Ramos (cell line): ENCODE measurements around the gene LRRC14B.
"Not testable (repeated sequence)": the region's sequence is repeated elsewhere in the genome, so short reads cannot be mapped to it uniquely, and the experiment has no call there.

Source experiments
- in situ Hi-C: fragments of 300-500 bp; cut with MboI; formaldehyde crosslinking; loops from one replicate; pipeline ENCODE4 v1.14.3; 2022; ENCODE audit warnings: low sequenced_read_pairs; ENCODE audit not compliant: unreplicated experiment

The LRRC14B gene

GRCh38 chr5:228886-229285, 37.6 kb downstream of the LRRC14B start:
- in situ Hi-C loops = no loop called here

GRCh38 chr5:230711-231110, 39.4 kb downstream of the LRRC14B start:
- in situ Hi-C loops = no loop called here

GRCh38 chr5:231661-232060, 40.4 kb downstream of the LRRC14B start:
- in situ Hi-C loops = no loop called here

- in situ Hi-C loops = not testable (repeated sequence)
Measured at GRCh38 chr5:233426-233825, 42.1 kb downstream of the LRRC14B start.

GRCh38 chr5:234450-234849, 43.2 kb downstream of the LRRC14B start:
- in situ Hi-C loops = no loop called here

- in situ Hi-C loops = not testable (repeated sequence)
Measured at GRCh38 chr5:235527-235926, 44.2 kb downstream of the LRRC14B start.

GRCh38 chr5:237931-238330, 46.6 kb downstream of the LRRC14B start:
- in situ Hi-C loops = not testable (repeated sequence)

- in situ Hi-C loops = not testable (repeated sequence)
Measured at GRCh38 chr5:240550-240949, 49.3 kb downstream of the LRRC14B start.

- in situ Hi-C loops = not testable (repeated sequence)
Measured at GRCh38 chr5:241045-241669, 49.9 kb downstream of the LRRC14B start.

- in situ Hi-C loops = not testable (repeated sequence)
Measured at GRCh38 chr5:243683-244367, 52.5 kb downstream of the LRRC14B start.

GRCh38 chr5:245717-246116, 54.4 kb downstream of the LRRC14B start:
- in situ Hi-C loops = not testable (repeated sequence)
